Choroid plexus epithelial cell (primary cell): ENCODE results near the gene ZNF337.
"Not testable (repeated sequence)": the region's sequence is repeated elsewhere in the genome, so short reads cannot be mapped to it uniquely, and the experiment has no call there.

ENCODE experiments used
- DNase-seq: peaks from one replicate; pipeline ENCODE4 v3.0.0-alpha.2; 2010; ENCODE audit warnings: low read depth
- H3K4me3 ChIP-seq: 2 replicates; pipeline ENCODE4 v1.5.1; 2011; ENCODE audit warnings: low read depth, mild to moderate bottlenecking, control low read depth, low read length, moderate library complexity
- CTCF ChIP-seq: conservative IDR thresholded peaks from 2 replicates; pipeline ENCODE4 v1.5.1; 2011; ENCODE audit warnings: low read depth, mild to moderate bottlenecking, control low read depth, inconsistent platforms, low read length, moderate library complexity

Gene ZNF337

GRCh38 chr20:25644814-25645213 lies 51.8 kb downstream of the ZNF337 start:
- DNase-seq = no peak
- no peak overlapping the region for H3K4me3 ChIP-seq
- TF ChIP-seq CTCF = no peak

GRCh38 chr20:25643716-25644115 lies 52.9 kb downstream of the ZNF337 start:
- no peak for TF ChIP-seq CTCF
- DNase-seq = no peak

GRCh38 chr20:25637247-25637646 lies 59.4 kb downstream of the ZNF337 start:
- no peak for TF ChIP-seq CTCF
- no peak for DNase-seq
- no peak overlapping the region for H3K4me3 ChIP-seq

More at GRCh38 chr20:25643716-25644115, 52.9 kb downstream of the ZNF337 start:
- no peak overlapping the region for H3K4me3 ChIP-seq

DNA sequence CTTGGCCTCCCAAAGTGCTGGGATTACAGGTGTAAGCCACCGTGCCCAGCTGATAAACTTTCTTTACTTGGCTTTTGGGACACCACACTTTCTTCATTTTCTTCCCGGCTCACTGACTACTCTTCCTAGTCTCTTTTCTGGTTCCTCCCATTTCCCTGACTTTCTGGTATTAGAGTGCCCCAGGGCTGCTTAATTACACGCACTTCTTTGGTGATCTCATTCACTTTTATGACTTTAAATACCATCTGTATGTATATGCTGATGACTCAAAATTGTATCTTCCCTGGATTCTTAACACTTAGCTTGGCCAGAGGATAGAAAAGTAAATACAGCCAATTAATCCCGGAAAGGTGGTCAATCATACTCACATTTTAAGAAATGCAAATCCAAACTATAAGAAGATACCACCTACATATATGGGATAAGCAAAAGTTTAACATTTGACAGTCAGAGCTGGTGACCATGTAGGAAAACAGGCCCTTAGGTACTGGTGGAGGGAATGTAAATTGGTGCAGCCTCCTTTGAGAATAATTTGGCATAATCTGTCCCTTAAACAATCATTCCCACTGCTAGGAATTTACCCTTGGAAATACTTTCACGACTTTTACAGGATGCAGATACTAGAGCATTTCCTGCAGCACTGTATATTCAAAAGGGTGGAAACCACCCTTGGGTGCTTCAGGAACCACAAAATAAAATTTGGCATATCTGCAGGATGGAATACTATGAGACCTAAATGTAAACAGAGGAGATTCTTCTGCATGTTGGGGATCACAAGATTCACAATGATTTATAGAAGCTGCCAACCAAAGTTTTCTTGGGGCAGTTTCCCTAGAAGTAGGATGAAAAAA lies 63.5 kb downstream of the ZNF337 start:
- TF ChIP-seq CTCF = no peak

GRCh38 chr20:25630615-25631014 lies 66.0 kb downstream of the ZNF337 start:
- not testable (repeated sequence) for DNase-seq, H3K4me3 ChIP-seq

More for the DNA sequence above, 63.5 kb downstream of the ZNF337 start:
- no peak overlapping the region for H3K4me3 ChIP-seq
- no peak for DNase-seq

- no peak overlapping the region for H3K4me3 ChIP-seq
- TF ChIP-seq CTCF = no peak
- DNase-seq = no peak
These were observed 66.7 kb downstream of the ZNF337 start for GRCh38 chr20:25629816-25630499.

GRCh38 chr20:25626779-25627178 lies 69.9 kb downstream of the ZNF337 start:
- DNase-seq = no peak
- no peak for TF ChIP-seq CTCF
- no peak overlapping the region for H3K4me3 ChIP-seq
